Measurements from ENCODE around the gene TADA1.

TADA1 gene

DNA sequence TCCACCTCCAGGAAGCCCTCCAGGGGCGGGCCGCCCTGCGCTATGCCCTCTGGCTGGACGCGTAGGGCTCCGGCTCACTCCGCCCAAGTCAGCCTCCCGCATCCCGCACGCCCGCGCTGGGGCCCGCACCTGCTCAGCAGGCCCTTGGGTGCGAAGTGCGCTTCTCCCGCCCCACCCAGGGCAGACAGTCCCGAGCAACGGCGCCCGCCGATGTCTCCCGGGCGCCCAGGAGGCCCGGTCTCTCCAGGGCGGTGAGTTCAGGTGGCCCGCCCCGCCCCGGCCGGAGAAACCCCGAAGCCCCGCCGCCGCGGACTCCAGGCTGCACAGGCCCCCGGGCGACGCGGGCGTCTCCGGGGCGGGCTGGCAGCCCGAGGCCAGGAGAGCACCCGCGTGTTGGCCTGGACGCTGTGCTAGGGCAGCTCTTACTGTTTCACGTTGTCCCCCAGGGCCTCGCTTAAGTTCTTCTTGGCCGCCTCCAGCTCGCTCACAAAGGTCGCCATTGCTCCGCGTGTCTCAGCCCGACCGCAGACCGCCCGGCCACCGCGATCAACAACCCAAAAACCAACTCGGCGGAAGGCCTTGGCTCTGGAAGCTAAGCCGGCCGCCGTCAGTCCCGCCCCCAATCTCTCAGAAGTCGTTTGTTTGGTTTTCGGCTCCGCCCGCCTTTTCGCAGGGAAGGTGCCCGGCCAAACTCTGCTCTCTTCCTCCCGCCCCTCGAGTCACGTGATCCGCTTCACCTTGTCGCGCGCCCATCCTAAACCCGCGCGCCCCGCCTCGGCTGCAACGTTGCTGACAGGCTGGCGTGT is at the start of gene TADA1:
TSS of gene TADA1 (minus strand) at position 531 of the 806 bp plus-strand sequence. CDS start at position 500, 31 bp downstream.
- peaks cover 22% of the 10 kb centered on the region; the same call in 1 of the 2 replicates for H4K20me1 ChIP-seq (ENCODE audit: insufficient read depth, low read length)
- peaks cover 51% of the 10 kb centered on the region for H3K79me2 ChIP-seq (ENCODE audit: insufficient read depth, low read length)
- peak within 1 kb of the TSS; percentile 85 for H3K4me2 ChIP-seq (ENCODE audit: insufficient read depth, low read length)
- DNase-seq = peak; percentile 99
- peaks cover 36% of the 10 kb centered on the region for H3K4me1 ChIP-seq (ENCODE audit: insufficient read depth, low read length)
- peak within 1 kb of the TSS; percentile 87 to 89 for H3K4me3 ChIP-seq (ENCODE audit: low read depth in 1 of 2, low read length in 2 of 2)
- TF ChIP-seq, protein P1, sequence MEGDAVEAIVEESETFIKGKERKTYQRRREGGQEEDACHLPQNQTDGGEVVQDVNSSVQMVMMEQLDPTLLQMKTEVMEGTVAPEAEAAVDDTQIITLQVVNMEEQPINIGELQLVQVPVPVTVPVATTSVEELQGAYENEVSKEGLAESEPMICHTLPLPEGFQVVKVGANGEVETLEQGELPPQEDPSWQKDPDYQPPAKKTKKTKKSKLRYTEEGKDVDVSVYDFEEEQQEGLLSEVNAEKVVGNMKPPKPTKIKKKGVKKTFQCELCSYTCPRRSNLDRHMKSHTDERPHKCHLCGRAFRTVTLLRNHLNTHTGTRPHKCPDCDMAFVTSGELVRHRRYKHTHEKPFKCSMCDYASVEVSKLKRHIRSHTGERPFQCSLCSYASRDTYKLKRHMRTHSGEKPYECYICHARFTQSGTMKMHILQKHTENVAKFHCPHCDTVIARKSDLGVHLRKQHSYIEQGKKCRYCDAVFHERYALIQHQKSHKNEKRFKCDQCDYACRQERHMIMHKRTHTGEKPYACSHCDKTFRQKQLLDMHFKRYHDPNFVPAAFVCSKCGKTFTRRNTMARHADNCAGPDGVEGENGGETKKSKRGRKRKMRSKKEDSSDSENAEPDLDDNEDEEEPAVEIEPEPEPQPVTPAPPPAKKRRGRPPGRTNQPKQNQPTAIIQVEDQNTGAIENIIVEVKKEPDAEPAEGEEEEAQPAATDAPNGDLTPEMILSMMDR (IDR thresholded peaks at IDR 0.05; ENCODE audit: borderline replicate concordance, extremely low read depth, low read length, poor library complexity, severe bottlenecking) = peak; percentile 53
- no peak for TF ChIP-seq EZH2 (IDR thresholded peaks at IDR 0.05; ENCODE audit: borderline replicate concordance, low read depth, low read length, severe bottlenecking)
- peaks cover 12% of the 10 kb centered on the region for H3K36me3 ChIP-seq (ENCODE audit: insufficient read depth, low read length)
- no peaks in the 10 kb centered on the region for H3K27me3 ChIP-seq (ENCODE audit: insufficient read depth, low read length, poor library complexity)
- peak within 1 kb of the TSS; percentile 85 for H2AFZ ChIP-seq (ENCODE audit: low read depth, low read length)
- ATAC-seq (ENCODE audit: insufficient read depth, low read depth) = peak; percentile 89
- H3K9ac ChIP-seq (ENCODE audit: low read depth, low read length) = peak within 1 kb of the TSS; percentile 82
- H3K9me3 ChIP-seq (ENCODE audit: insufficient read depth, low read length, severe bottlenecking) = no peaks in the 10 kb centered on the region
- peak within 1 kb of the TSS; percentile 86 for H3K27ac ChIP-seq (ENCODE audit: low read length)

DNA sequence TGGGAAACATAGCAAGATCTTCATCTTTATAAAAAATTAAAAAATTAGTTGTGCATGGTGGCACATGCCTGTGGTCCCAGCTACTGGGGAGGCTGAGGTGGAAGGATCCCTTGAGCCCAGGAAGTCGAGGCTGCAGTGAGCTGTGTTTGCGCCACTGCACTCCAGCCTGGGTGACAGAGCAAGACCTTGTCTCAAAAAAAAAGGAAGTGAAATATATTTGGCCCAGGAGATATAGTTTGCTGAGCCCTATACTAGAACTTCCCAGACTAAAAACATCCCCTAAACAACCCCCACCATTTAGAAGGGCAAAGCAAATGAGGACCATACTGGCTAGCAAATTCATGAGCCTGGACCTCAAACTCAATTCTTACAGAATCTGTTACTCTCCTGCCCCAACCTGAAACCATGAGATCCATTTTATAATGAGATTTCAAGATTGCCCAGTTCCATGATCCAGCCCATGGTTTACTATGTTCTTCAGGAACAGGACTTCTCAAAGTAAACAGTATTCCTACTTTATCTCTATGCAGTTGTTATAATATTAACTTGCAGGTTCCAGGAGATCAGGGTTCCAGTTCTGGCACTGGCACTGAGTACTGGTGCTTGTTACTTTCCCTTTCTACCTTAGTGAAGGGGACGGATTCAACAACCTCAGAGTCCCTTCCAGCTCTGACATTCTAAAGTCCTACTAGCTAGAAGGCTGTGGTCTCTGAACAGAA is 48.9 kb upstream of the TADA1 start:
- H3K36me3 ChIP-seq (ENCODE audit: insufficient read depth, low read length) = peaks cover 8% of the 10 kb centered on the region
- H3K9ac ChIP-seq (ENCODE audit: low read depth, low read length) = no peak overlapping the region
- H3K27me3 ChIP-seq (ENCODE audit: insufficient read depth, low read length, poor library complexity) = no peaks in the 10 kb centered on the region
- H3K9me3 ChIP-seq (ENCODE audit: insufficient read depth, low read length, severe bottlenecking) = no peaks in the 10 kb centered on the region
- DNase-seq (no peak), ATAC-seq (ENCODE audit: insufficient read depth, low read depth) (no peak)
- H3K27ac ChIP-seq (ENCODE audit: low read length) = no peak overlapping the region
- no peak overlapping the region for H3K4me2 ChIP-seq (ENCODE audit: insufficient read depth, low read length)
- H4K20me1 ChIP-seq (ENCODE audit: insufficient read depth, low read length) = no peaks in the 10 kb centered on the region
- no peak for TF ChIP-seq EZH2 (IDR thresholded peaks at IDR 0.05; ENCODE audit: borderline replicate concordance, low read depth, low read length, severe bottlenecking)
- TF ChIP-seq, protein P1 (IDR thresholded peaks at IDR 0.05; ENCODE audit: borderline replicate concordance, extremely low read depth, low read length, poor library complexity, severe bottlenecking) = no peak
- H2AFZ ChIP-seq (ENCODE audit: low read depth, low read length) = no peak overlapping the region
- H3K4me1 ChIP-seq (ENCODE audit: insufficient read depth, low read length) = no peaks in the 10 kb centered on the region
- no peaks in the 10 kb centered on the region for H3K79me2 ChIP-seq (ENCODE audit: insufficient read depth, low read length)
- H3K4me3 ChIP-seq (ENCODE audit: low read depth in 1 of 2, low read length in 2 of 2) = no peak overlapping the region

GRCh38 chr1:166920561-166921475 is 44.8 kb upstream of the TADA1 start:
- Histone ChIP-seq H3K27me3 (ENCODE audit: insufficient read depth, low read length, poor library complexity) (no peaks in the 10 kb centered on the region), H3K79me2 (ENCODE audit: insufficient read depth, low read length) (no peaks in the 10 kb centered on the region), H3K9me3 (ENCODE audit: insufficient read depth, low read length, severe bottlenecking) (no peaks in the 10 kb centered on the region), H3K4me1 (ENCODE audit: insufficient read depth, low read length) (no peaks in the 10 kb centered on the region), H3K4me2 (ENCODE audit: insufficient read depth, low read length) (no peak overlapping the region), H4K20me1 (ENCODE audit: insufficient read depth, low read length) (no peaks in the 10 kb centered on the region), H3K36me3 (ENCODE audit: insufficient read depth, low read length) (peaks cover 26% of the 10 kb centered on the region), H3K4me3 (ENCODE audit: low read depth in 1 of 2, low read length in 2 of 2) (no peak overlapping the region), H3K9ac (ENCODE audit: low read depth, low read length) (no peak overlapping the region), H3K27ac (ENCODE audit: low read length) (no peak overlapping the region), H2AFZ (ENCODE audit: low read depth, low read length) (no peak overlapping the region)
- no peak for DNase-seq
- ATAC-seq (ENCODE audit: insufficient read depth, low read depth) = no peak
- no peak for TF ChIP-seq EZH2 (IDR thresholded peaks at IDR 0.05; ENCODE audit: borderline replicate concordance, low read depth, low read length, severe bottlenecking)
- TF ChIP-seq, protein P1 (IDR thresholded peaks at IDR 0.05; ENCODE audit: borderline replicate concordance, extremely low read depth, low read length, poor library complexity, severe bottlenecking) = no peak
